ENCODE measurements around the gene STRAP.
"Not testable (repeated sequence)": the region's sequence is repeated elsewhere in the genome, so short reads cannot be mapped to it uniquely, and the experiment has no call there.

STRAP gene

DNA sequence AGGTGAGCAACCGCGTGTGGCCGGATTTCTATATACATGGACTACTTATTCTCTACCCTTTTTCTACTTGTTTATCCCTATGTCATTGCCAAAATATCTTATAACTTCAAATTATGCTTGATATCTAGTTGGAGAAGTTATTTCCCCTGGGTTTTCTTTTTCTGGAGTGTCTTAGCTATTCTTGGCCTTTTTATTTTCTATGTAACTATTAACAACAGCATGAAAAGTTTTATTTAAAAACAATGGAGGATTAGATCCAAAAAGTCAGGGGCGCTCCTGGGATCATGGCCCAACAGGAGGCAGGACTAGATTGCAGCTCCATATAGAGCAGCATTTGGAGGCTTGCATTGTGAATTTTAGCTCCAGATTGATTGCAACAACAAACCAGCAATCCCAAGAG is 8.6 kb upstream of the STRAP start:
- DNase-seq (ENCODE audit: low spot score), result no peak

- not testable (repeated sequence) for DNase-seq (ENCODE audit: low spot score)
Measured at GRCh38 chr12:15874556-15875145, 7.5 kb upstream of the STRAP start.

DNA sequence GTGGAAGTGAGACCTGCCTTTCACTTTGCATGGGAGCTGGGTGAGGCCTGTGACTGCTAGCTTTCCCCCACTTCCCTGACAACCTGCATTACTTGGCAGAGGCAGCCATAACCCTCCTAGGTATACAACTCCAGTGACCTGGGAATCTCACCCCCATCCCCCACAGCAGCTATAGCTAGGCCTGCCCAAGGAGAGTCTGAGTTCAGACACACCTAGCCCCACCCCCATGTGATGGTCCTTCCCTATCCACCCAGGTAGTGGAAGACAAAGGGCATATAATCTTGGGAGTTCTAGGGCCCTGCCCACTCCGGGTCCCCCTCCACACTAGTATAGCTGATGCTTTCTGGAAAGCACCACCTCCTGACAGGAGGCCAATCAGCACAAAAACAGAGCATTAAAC is 6.3 kb upstream of the STRAP start:
- no peak for DNase-seq (ENCODE audit: low spot score)

DNA sequence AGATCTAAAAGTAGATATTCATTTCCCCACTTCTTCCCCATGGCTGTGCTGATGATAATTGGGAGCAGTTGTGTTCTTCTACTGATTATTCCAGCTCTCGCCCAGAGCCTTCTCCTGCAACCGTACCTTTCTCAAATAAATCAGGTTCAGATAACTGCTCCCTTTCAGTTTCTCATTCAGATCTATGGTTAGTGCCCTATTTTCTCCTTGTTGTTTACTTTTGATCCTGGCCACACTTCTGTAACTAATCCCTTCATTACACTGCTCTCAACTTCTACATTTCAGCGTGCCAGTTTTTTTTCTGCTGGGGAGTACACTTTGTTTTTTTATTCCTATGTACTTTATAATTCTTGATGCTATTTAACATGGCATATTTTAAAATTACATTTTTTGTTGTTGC is 2.8 kb upstream of the STRAP start:
- DNase-seq (ENCODE audit: low spot score), result no peak

DNA sequence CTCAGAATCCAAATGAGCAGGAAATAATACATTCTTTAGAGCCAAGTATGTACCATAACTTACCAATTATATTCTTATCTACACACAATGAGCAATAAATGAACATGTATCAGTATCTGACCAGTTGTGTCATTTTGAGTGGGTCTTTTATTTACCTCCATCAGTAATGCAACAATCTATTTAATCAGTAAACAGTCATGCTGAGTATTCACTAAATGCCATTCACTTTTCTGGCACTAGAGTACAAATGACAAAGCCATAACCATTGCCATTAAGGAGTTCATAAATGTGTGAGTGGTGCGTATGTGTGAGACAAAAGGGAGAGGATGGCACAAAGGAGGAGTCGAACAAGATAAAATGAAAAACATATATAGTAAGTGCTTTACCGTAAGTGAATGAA is 1.5 kb upstream of the STRAP start:
- no peak for DNase-seq (ENCODE audit: low spot score)

DNA sequence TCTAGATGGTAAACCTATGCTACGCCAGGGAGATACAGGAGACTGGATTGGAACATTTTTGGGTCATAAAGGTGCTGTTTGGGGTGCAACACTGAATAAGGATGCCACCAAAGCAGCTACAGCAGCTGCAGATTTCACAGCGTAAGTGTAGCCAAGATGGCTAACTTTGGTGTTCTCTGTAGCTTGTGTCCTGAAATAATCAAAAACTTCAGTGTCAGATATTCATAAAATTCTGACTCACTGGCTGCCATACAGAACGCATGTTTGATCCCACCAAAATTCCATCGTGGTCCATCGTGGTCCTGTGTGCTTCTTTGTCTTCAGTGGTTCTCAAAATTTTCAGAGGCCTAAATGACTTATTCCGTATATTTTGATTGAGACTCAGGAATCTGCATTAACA is 1.3 kb downstream of the STRAP start:
- no peak for DNase-seq (ENCODE audit: low spot score)

DNA sequence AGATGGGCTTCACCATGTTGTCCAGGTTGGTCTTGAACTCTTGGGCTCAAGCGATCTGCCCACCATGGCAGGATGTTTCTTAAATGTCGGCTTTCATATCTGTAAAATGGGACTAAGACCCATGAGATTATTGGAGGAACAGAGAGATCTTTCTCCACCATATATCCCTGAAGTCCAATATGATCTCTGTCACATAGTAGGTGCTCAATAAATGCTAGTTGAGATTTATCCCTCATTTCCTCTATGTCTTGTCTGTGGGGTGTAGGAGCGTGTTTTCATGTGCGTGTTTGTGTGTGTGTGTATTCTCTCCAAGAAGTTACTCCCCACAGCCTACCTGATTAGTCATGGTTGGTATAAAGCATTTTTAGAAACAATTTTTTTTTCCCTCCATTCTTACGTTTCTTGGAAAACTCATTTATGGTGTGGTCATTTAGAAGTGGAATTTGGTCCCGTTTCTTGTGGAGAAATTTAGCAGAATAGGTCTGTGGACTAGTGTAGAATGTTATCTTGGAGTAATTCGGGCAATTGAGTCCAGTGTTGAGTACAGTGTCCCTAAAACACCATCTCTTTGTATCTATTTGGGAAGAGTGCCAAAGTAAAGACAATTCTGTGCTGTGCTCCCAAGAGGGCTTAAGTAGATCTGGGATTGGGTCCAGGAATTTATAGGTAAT is 4.3 kb downstream of the STRAP start:
- DNase-seq (ENCODE audit: low spot score), result no peak

DNA sequence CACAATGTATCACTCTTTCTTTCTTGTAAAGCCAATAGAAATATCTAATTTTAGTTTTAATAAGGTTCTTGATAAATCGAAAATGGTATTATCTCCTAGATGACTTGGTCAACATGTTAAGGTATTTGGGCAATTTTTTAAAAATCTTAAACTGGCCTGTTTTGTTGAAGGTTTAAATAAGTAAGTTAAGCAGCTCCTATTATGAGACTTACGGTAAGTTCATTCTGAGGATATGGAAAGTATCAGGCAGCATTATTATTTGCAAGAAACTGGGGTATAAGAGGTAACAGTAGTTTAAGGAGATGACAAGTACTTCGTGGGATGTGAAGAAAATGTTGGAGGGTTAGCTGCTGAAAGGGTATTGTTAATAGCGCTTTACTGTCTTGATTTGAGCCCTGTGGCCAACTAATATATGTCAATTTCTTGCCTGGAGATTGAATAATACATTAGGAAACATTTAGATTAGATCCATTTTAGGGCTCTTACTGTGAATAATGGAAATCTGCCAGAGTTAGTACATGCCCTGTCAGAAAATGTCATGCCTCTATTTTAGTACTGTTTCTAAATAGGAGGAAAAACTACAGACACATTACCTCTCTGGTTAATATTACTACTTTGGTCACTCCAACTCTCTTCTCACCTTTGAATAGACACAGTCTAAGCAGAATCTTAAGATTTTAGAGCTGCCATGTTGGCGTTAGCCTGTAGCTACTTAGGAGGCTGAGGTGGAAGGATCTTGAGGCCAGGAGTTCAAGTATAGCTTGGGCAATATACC is 5.0 kb downstream of the STRAP start:
- no peak for DNase-seq (ENCODE audit: low spot score)

DNA sequence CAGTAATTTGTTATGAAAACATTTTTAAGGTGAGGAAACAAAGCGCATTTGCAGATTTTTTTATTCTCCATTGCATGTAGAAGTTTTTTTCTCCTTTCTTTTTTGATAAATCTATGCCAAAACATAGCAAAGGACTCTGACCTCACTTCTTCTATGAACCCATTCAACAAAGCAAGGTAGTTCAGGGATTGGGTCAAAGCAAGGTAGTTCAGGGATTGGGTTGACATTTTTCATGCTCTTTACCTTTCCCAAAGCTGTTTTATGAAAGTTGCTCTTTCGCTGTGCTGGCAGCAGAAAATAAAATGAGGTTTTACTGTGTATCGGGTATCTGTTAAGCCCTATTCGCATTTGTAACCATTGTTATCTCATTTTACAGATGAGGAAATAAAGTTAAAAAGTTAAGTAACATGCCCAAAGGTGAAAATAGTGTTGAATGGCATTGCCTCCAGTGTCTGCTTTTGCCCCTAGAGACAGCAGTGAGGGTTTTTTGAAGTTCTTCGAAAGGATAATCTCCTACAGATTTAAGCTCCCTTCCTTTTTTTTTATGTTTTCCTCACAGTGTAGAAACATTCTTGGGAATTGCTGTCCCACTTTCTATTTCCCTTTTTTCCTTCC is 10.6 kb downstream of the STRAP start:
- no peak for DNase-seq (ENCODE audit: low spot score)

DNA sequence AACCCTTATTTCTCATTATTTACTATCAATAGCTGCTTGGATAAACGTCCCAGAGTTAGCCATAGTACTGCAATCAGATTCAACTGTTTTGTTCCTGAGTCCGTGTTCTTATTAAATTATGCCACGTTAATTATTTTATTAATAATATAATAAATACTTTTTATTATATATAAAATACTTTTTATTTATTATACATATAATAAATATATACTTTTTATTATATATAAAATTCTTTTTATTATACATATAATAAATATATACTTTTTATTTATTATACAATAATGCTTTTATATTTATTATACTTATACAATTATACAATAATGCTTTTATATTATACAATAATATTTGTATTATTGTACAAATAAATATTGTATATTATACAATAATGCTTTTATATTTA is 11.1 kb downstream of the STRAP start:
- DNase-seq (ENCODE audit: low spot score), result no peak

- DNase-seq (ENCODE audit: low spot score), result no peak
Measured at GRCh38 chr12:15896867-15897266, 14.7 kb downstream of the STRAP start.

- DNase-seq (ENCODE audit: low spot score), result no peak
Measured at GRCh38 chr12:15897433-15897832, 15.2 kb downstream of the STRAP start.

DNA sequence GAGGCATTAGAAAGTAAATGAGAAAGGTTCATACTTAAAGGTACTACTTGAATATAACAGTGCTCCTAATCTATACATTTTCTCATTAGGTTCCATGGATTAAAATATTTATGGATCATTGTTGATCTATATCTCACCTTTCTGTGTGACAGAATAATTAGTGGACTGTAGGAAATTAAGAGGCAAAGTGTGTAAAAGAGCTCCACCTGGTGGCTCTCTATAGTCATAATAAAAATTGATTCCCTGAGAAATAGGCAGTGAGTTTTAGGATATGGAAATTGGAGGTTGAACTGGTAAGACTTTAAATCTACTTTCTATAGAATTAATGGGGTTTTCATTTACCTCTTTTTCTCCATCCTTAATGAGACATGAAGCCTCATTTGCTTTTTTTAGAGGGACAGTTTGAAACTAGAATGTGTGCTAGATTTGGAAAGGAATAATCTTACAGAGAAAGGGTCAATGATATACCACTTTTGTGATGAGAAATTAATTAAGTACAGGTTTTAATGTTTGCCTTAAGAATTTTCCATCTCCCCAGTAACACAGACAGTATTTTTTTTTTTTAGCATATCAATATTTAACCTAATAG is 17.2 kb downstream of the STRAP start:
- DNase-seq (ENCODE audit: low spot score), result peak; percentile 68

DNA sequence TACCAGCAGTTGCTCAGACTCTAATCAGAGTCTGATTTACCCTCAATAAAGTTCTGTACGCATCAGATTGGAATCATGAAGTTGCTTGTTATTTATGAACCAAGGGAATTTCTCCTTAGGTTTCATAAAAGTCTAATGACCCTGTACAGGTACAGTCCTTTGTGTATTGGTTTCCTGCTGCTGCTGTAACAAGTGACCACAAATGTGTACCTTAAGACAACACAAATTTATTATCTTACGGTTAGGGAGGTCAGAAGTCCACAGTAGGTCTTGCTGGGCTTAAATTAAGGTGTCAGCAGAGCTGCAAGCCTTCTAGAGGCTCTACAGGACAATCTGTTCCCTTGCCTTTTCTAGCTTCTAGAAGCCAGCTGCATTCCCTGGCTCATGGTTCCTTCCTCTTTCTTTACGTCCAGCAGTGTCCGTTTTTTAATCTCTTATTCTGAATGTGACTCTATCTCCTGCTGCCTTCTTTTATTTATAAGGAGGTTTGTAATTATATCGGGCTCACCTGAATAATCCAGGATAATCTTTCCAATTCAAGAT is 22.3 kb downstream of the STRAP start:
- DNase-seq (ENCODE audit: low spot score), result no peak

DNA sequence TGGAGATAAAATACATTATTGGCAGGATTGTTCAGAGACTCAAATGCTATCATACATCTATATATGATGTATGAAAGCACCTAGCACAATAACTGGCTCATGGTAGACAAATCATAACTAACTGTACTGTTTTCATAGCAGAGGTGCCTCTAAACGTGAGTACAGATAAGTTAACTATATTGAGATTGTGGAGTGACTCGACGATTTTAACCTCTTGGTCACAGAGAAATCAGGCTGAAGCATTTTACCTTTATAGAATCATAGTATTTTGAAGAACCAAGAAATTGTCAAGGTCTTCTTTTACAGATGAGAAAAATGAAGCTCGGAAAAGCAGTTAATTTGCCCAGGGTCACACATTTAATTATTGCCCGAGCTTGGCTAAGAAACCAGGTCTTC is 28.3 kb downstream of the STRAP start:
- DNase-seq (ENCODE audit: low spot score), result no peak

GRCh38 chr12:15910864-15911721 is 28.9 kb downstream of the STRAP start, which contains the start of gene DERA:
TSS of gene DERA (plus strand) at chr12:15911332. CDS start at chr12:15911384, 52 bp downstream.
- peak; percentile 57 for DNase-seq (ENCODE audit: low spot score)

GRCh38 chr12:15911931-15912330 is 29.7 kb downstream of the STRAP start:
- DNase-seq (ENCODE audit: low spot score), result not testable (repeated sequence)

DNA sequence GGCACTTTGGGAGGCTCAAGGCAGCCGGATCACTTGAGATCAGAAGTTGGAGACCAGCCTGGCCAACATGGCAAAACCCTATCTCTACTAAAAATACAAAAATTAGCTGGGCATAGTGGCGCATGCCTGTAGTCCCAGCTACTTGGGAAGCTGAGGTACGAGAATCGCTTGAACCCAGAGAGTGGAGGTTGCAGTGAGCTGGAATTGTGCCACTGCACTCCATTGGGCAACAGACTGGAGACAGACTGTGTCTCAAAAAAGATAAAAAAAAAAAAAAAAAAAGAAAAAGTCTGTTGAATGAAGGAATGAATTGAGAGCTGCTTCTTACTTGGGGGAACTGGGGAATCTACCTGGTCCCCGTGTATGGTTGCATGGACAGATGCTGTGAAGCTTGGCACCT is 31.9 kb downstream of the STRAP start:
- DNase-seq (ENCODE audit: low spot score), result not testable (repeated sequence)

DNA sequence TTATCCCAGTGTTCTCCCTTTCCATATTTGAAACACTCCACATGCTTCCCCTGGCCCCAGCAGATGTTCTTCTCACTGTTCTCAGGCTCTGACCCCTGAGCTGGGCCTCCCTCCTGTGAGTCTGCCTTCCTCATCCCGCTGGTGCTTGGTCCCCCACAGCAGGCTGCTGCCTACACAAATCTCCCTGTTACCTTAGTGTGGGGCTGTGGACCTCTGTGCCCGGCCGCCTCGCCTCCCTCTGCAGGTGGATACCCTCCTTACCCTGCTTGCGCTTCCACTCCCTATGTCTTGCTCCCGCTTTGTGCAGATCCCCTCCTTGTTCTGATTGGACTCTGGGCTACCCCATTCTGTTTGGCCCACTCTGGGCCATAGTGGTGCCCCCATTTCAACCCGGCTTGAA is 35.9 kb downstream of the STRAP start:
- no peak for DNase-seq (ENCODE audit: low spot score)

GRCh38 chr12:15919418-15919817 is 37.2 kb downstream of the STRAP start:
- DNase-seq (ENCODE audit: low spot score), result no peak

DNA sequence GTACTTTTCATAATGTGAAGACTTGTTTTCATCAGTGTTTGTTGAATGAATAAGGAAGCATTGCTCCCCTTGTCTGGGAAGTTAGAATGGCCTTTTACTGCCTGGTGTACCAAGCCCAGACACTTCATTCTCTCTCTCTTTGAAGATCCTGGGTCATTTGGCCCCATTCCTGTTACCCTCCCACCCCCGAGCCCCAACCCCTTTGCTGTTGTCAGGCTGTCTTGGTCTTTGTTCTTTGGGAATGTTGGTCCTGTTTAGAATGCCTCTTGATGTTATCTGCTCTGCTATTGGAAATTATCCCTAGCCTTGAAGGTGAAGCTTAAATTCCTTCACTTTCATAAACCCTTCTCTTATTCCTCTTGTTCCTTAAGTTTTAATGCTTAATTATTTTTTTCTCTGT is 42.8 kb downstream of the STRAP start:
- DNase-seq (ENCODE audit: low spot score), result no peak
